H1 (cell line): Measurements from ENCODE around the gene MAGI1.

Experiments used
- SP1 ChIP-seq: IDR thresholded peaks from 2 replicates; pipeline ENCODE4 v1.6.1; 2011; ENCODE audit warnings: low read depth, low read length
- TF ChIP-seq, protein P1 (sequence below), 3 experiments: IDR thresholded peaks; 1 replicate in 2 of 3; 2 replicates in 1 of 3; pipeline versions ENCODE4 v1.5.1 to v1.6.1; 2011; ENCODE audit warnings: low read length in 3 of 3, mild to moderate bottlenecking in 3 of 3, inconsistent platforms in 2 of 3, low read depth in 1 of 3, moderate library complexity in 1 of 3; ENCODE audit not compliant: insufficient read depth in 1 of 3; ENCODE audit errors: control extremely low read depth in 1 of 3

DNA sequence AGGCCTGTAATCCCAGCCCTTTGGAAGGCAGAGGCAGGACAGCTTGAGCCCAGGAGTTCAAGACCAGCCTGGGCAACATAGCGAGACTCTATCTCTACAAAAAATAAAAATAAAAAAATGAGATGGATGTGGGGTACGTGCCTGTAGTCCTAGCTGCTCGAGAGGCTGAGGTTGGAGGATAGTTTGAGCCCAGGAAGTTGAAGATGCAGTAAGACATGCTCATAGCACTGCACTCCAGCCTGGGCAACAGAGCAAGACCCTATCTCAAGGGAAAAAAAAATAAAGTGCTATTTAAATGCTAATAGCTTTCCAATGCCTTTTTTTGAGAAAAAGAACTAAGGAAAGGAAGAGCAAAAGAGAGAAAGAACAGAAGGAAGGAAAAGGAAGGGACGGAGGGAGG is 94.5 kb downstream of the MAGI1 start:
- TF ChIP-seq, protein P1, sequence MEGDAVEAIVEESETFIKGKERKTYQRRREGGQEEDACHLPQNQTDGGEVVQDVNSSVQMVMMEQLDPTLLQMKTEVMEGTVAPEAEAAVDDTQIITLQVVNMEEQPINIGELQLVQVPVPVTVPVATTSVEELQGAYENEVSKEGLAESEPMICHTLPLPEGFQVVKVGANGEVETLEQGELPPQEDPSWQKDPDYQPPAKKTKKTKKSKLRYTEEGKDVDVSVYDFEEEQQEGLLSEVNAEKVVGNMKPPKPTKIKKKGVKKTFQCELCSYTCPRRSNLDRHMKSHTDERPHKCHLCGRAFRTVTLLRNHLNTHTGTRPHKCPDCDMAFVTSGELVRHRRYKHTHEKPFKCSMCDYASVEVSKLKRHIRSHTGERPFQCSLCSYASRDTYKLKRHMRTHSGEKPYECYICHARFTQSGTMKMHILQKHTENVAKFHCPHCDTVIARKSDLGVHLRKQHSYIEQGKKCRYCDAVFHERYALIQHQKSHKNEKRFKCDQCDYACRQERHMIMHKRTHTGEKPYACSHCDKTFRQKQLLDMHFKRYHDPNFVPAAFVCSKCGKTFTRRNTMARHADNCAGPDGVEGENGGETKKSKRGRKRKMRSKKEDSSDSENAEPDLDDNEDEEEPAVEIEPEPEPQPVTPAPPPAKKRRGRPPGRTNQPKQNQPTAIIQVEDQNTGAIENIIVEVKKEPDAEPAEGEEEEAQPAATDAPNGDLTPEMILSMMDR (IDR thresholded peaks at IDR 0.05; ENCODE audit: control extremely low read depth in 1 of 3, insufficient read depth in 1 of 3, low read depth in 1 of 3, low read length in 3 of 3): no peak
- no peak for TF ChIP-seq SP1
